DMS114 treated with DMSO at 0.1 percent for 48 hours (cell line): Measurements from ENCODE around the gene F11.
"Not testable (repeated sequence)": the region's sequence is repeated elsewhere in the genome, so short reads cannot be mapped to it uniquely, and the experiment has no call there.

Source experiments
- DNase-seq: peaks from one replicate; lab custom pipeline; 2025; ENCODE audit not compliant: unreplicated experiment; lab: John Stamatoyannopoulos, UW

Gene F11

DNA sequence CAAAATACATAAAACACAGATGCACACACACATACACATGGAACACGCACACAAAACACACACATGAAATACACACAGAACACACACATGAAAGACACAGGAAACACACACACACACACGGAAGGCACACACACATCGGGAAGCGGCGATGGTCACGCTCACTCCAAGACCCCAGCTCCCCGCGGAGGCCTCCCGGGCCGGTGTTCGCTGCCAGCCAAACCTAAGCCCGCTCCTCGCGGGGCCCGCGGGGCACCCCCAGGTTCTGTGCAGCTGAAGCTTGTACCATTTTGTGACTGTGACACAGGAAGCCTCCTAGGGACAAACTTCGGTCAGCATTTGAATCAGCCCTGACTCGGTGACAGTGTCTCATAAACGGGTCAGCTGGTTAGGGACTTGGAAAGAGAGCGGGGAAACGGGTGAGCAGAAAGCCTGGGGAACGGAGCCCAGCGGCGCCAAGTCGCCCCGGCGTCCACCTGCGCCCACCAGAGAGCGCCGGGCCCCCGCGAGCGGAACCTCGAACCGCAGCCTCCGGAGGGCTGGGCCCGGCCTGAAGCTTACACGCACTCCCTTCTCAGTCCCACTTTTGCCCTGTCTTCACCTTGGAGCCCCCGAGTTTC lies 32.1 kb downstream of the F11 start:
- DNase-seq, result no peak

DNA sequence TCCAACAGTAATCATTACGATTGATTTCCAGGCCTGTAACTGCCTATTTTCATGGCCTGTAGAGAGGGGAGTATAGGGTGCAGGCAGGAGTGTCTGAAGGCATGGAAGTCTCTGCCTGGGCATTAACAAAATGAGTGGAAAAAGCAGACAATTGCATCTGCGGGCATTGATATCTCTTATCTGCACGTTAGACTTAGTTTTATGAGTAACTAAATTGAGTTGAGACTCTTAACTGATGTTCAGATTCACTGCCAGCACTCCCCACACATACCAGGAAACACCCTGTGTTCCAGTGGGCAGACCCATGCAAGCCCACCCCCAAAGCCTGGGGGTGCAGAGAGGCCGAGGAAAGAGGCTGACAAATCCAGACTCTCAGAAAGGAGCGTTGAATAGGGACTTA lies 33.3 kb downstream of the F11 start:
- DNase-seq, result no peak

DNA sequence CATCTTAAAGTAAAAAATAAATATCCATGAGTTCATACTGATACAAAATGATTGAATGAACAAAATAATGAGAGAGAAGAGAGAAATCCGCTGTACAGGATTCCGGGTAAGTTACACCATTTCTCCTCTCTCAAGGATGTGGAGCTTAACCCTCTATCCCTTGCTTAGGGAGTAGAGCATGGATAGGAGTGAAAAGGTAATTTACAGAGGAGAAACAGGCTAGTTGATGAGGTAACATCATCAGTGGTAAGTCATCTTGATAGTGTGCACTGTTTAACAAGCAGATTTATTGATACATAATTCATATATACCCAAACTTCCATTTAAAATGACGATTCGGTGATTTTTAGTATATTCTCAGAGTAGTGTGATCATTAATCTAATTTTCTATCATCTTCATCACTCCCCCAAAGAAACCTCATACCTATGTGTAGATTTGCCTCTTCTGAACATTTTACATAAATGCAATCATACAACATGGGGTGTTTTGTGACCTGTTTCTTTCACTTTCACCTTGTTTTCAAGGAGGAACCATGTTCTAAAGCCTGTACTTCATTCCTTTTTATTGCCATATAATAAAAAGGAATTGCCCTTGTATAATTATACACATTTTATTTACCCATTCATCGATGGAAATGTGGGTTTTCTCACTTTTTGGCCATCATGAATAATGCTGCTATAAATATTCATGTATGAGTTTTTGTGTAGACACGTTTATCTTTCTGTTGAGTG lies 34.8 kb downstream of the F11 start:
- no peak for DNase-seq

DNA sequence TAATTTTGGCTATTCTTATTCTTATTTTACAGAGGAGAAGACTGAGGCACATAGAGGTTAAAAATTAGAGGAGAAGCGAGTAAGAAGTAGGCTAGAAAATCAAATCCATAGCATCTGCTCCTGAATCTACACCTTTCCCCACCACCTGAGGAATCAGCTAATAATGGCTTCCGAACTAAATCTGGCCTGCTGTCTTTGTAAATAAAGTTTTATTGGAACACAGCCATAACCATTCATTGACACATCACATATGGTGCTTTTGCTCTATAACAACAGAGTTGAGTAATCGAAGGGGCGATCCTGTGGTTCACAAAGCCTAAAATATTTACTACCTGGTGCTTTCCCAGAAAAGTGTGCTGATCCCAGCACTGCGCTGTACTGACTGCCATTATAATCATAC lies 38.2 kb downstream of the F11 start:
- DNase-seq, result no peak

DNA sequence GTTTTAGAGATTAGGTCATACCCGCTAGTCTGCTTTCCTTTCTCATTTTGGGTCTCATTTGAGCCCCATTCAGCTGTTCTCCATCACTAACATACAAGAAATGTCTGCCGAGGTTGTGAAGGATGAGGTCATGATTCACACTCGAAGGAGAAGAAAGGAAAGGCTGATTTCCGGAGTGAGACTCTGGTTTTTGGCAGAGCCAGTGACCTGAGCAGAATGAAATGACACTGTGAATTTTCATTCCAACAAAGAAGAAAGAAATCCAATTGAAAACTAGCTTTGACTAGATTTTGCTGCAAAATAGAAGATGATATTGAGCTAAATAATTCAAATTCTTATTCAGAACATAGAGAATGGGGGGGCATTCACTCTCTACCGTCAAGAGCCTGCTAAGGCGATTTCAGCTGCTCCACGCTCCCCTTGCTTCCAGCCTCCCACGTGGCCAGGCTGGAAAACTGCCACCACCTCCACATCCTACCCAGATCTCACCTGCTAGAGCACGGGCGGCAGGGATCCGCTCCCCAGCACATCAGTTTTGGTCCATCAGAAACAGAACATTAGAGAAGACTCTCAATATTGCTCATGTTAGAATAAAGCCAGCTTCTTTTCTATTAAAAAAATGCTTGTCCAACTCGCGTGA lies 39.0 kb downstream of the F11 start:
- no peak for DNase-seq

DNA sequence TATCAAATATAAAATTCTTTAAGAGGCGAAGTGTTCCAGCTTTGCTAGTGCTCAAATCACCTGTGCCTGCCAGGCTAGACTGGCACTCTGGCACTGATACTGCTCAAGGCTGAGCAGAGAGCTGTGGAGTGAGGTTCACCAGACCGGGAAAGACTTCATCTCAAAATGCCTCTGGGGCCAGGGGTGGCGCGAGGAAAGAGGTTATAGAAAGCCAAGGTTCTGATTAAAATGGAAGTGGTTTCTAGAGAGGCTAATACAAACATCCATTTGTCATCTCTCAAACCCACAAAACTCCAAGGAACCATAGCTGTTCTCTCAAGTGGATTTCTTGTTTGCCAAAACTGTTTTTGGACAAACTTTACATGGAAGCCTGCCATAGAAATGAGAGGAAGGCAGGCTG lies 41.5 kb downstream of the F11 start:
- DNase-seq, result no peak

DNA sequence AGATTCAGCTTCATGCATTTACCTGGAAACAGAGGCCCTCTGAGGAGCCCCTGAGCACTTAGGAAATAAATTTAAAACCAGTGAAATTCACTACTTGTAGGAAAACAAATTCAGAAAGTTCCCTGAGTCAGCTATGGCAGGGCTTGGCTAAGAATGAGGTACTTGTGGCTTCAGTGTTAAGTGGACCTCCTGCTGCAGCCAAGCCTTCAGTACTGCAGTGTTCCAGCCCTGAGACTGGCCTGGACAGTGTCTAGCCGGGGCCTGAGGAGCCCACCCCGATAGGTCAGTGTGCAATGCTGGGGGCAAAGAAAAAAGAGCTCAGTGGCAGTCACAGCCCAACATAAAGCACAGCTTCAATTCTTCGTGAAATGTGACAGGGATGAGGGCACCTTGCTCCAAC lies 41.9 kb downstream of the F11 start:
- DNase-seq, result no peak

DNA sequence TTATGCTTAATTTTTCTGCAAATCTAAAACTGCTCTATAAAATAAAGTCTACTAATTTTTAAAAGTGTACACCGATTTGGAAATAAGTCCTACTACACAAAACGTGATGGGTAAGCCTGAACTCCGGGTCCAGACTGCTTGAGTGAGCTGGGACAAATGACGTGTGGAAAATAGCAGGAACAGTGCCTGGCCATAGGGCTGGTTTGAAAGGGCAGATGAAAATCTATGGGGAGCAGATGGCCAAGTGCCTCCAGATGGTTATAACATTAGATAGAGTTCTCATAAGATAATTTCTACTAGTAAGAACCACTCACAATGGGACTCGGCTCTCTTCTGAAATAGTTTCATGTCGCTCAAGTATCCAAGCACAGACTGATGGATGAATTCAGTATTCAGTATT lies 52.5 kb downstream of the F11 start:
- no peak for DNase-seq

DNA sequence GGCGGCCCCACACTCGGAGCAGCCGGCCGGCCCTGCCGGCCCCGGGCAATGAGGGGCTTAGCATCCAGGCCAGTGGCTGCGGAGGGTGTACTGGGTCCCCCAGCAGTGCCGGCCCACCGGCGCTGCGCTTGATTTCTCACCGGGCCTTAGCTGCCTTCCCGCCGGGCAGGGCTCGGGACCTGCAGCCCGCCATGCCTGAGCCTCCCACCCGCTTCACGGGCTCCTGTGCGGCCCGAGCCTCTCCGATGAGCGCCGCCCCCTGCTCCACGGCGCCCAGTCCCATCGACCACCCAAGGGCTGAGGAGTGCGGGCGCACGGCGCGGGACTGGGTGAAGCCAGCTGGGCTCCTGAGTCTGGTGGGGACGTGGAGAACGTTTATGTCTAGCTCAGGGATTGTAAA lies 58.7 kb downstream of the F11 start:
- DNase-seq, result not testable (repeated sequence)

DNA sequence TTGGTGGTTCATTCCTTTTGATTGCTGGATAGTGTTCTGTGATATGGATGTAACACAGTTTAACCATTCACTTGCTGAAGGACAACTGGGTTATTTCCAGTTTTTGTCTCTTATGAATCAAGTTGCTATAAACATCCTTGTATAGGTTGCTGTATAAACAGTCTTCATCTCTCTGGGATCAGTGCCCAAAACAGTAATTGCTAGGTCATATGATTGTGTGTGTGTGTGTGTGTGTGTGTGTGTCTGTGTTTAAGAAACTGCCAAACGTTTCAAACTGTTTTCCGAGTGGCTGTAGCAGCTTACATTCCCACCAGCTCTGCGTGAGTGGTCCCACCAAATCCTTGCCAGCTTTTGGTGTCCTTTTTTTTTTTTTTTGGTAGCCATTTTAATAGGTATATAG lies 60.4 kb downstream of the F11 start:
- no peak for DNase-seq

DNA sequence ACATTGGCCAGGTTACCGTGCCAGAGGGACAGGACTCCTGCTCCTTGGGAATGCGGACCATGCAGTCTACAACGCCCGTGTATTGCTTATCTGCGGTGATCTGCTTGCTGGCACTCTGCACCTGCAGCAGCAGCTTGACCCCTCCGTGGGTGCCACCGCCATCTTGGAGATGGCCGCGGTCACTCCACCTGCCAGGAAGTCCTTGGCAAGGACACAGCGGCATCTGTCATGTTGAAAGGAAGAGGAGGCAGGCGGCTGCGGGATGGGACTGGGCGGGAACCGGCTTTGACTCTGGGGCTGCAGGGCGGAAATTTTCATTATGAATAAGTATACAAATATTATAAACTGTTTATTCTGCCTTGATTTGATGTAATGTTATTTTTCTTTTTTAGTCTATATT lies 63.4 kb downstream of the F11 start:
- no peak for DNase-seq

DNA sequence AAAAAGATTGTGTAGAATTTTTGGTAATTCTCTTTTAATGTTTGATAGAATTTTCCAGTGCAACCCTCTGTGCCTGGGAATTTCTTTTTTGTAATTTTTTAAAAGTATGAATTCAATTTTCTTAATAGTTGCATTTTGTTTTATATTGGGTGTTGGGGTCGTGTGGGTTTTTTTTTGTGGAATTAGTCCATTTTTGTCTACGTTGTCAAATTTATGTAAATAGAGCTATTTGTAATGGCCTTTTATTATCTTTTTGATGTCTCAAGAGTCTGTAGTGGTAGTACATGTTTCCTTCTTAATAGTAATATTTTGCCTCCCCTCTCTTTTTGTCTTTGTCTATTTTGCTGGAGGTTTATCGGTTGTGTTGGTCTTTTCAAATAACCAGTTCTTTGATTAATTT lies 64.4 kb downstream of the F11 start:
- DNase-seq, result no peak

DNA sequence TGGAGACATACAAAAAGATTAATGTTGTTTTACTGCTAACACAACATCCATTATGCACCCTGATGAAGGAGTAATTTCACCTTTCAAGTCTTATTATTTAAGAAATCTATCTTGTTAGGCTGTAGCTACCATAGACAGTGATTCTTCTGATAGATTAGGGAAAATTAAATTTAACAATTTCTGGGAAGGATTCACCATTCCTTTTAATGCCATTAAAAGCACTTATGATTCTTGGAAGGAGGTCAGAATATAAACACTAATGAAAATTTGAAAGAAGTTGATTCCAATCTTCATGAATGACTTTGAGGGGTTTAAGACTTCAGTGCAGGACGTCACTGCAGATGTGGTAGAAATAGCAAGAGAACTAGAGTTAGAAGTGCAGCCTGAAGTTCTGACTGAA lies 69.8 kb downstream of the F11 start:
- no peak for DNase-seq
